Temporal lobe (tissue), 2 donors: ENCODE results near the gene CCNB3. TPM values are rescaled to one million over a fixed set of nuclear protein-coding genes. Genes with fewer than 3 reads are reported as not detected.

ENCODE experiments used
- small RNA-seq: library from RNA; depleted of rRNA; stranded (forward); fragments of <200 nt; gene quantifications from one replicate; pipeline ENCODE3, GENCODE V24; 2014; ENCODE audit warnings: low replicate concordance
- total RNA-seq: library from RNA; depleted of rRNA; stranded (reverse); fragments of >200 nt; gene quantifications from one replicate; pipeline ENCODE4 v1.2.3, GENCODE V29; 2014

Gene CCNB3
- total RNA-seq, 1 donor from 2014 or later: 0.25 TPM

Small RNAs within 50 kb of the gene (small RNA-seq; reads per million reads assigned to genes)
- gene PYY3 (not detected), gene RF00019 (not detected)

Other genes with a start within 250 kb of the CCNB3 start
- not detected for gene AKAP4, start 3.8 kb upstream of the CCNB3 start, total RNA-seq